ENCODE measurements around the gene MRPL2.

- TF ChIP-seq CTCF (IDR thresholded peaks at IDR 0.05; ENCODE audit: poor library complexity, severe bottlenecking): no peak
- TF ChIP-seq MXI1 (conservative IDR thresholded peaks at IDR 0.05; ENCODE audit: poor library complexity, severe bottlenecking): no peak
- TF ChIP-seq EP300 (conservative IDR thresholded peaks at IDR 0.05; ENCODE audit: poor library complexity, severe bottlenecking): no peak
These were observed 6.9 kb downstream of the MRPL2 start for GRCh38 chr6:43052225-43052841.
